H1 (cell line): ENCODE data around the gene RHBDD2. TPM values are rescaled to one million over a fixed set of nuclear protein-coding genes. Genes with fewer than 3 reads are reported as not detected.

Source experiments
- CTCF ChIA-PET: fragments of 300-600 bp; sonication (Branson Sonifier 250); formaldehyde crosslinking; loops from one replicate; lab custom pipeline; 2021; ENCODE audit not compliant: partially characterized antibody; lab: Charles Lee
- POLR2A ChIA-PET: fragments of 300-600 bp; sonication (Branson Sonifier 250); formaldehyde crosslinking; loops from one replicate; lab custom pipeline; 2021; ENCODE audit warnings: inconsistent platforms; ENCODE audit not compliant: partially characterized antibody; lab: Charles Lee
- DNase-seq, 2 experiments: peaks; one replicate each; pipeline versions ENCODE4 v3.0.0 to v3.0.0-alpha.2; 2010 to 2022; ENCODE audit warnings: low spot score in 2 of 2, low read depth in 1 of 2, mixed read lengths in 1 of 2
- FAIRE-seq: peaks from 2 replicates; lab custom pipeline; 2011; peaks lifted over from hg19 to GRCh38; lab: Jason Lieb, UNC
- H2AFZ ChIP-seq: 2 replicates; pipeline ENCODE4 v1.8.1; 2012; ENCODE audit warnings: low read length, inconsistent platforms
- H2AK5ac ChIP-seq: 2 replicates; pipeline ENCODE4 v1.6.1; 2013; ENCODE audit warnings: low read depth, low read length
- H2BK120ac ChIP-seq: replicated peaks from 2 replicates; pipeline ENCODE3; 2013; ENCODE audit warnings: low read depth, low read length, inconsistent platforms
- H2BK12ac ChIP-seq: 2 replicates; pipeline ENCODE4 v1.6.1; 2013; ENCODE audit warnings: low read depth, low read length
- H2BK15ac ChIP-seq: 2 replicates; pipeline ENCODE4 v1.6.1; 2013; ENCODE audit warnings: low read length
- H2BK20ac ChIP-seq: 2 replicates; pipeline ENCODE4 v1.6.1; 2013; ENCODE audit warnings: low read length
- H2BK5ac ChIP-seq: 2 replicates; pipeline ENCODE4 v1.6.1; 2013; ENCODE audit warnings: low read depth, low read length
- H3K14ac ChIP-seq: 2 replicates; pipeline ENCODE4 v1.6.1; 2013; ENCODE audit warnings: inconsistent platforms; ENCODE audit not compliant: insufficient read length
- H3K18ac ChIP-seq: 2 replicates; pipeline ENCODE4 v1.6.1; 2013; ENCODE audit warnings: low read length; ENCODE audit errors: extremely low read depth
- H3K23ac ChIP-seq: 2 replicates; pipeline ENCODE4 v1.6.1; 2013; ENCODE audit warnings: inconsistent platforms; ENCODE audit not compliant: insufficient read length
- H3K23me2 ChIP-seq: 2 replicates; pipeline ENCODE4 v1.6.1; 2013; ENCODE audit warnings: low read depth, low read length
- H3K27ac ChIP-seq: 2 replicates; pipeline ENCODE4 v1.6.1; 2011; ENCODE audit warnings: low read depth, low read length, inconsistent platforms
- H3K27me3 ChIP-seq, 4 experiments: replicated peaks in 1 of 4; 1 replicate in 1 of 4; 2 replicates in 3 of 4; pipeline versions ENCODE4 v1.6.1 to v1.8.1; 2011 to 2013; ENCODE audit warnings: low read length in 3 of 4, mild to moderate bottlenecking in 3 of 4, inconsistent platforms in 2 of 4, mixed read lengths in 2 of 4, moderate library complexity in 1 of 4; ENCODE audit not compliant: control insufficient read depth in 3 of 4, insufficient read depth in 3 of 4; ENCODE audit errors: extremely low read depth in 1 of 4
- H3K36me3 ChIP-seq, 4 experiments: 2 replicates each; pipeline versions ENCODE4 v1.6.1 to v1.8.1; 2011 to 2013; ENCODE audit warnings: mild to moderate bottlenecking in 4 of 4, low read length in 3 of 4, moderate library complexity in 2 of 4, control low read depth in 1 of 4, inconsistent platforms in 1 of 4; ENCODE audit not compliant: insufficient read depth in 4 of 4, control insufficient read depth in 2 of 4
- H3K4ac ChIP-seq: replicated peaks from 2 replicates; pipeline ENCODE3; 2013; ENCODE audit warnings: low read length, low read depth, mixed read lengths, inconsistent platforms; ENCODE audit not compliant: insufficient read length
- H3K4me1 ChIP-seq, 4 experiments: replicated peaks in 1 of 4; 1 replicate in 1 of 4; 2 replicates in 3 of 4; pipeline versions ENCODE4 v1.6.1 to v1.8.1; 2011 to 2013; ENCODE audit warnings: low read length in 3 of 4, inconsistent platforms in 2 of 4, mixed read lengths in 1 of 4; ENCODE audit not compliant: insufficient read depth in 4 of 4, control insufficient read depth in 3 of 4
- H3K4me2 ChIP-seq, 2 experiments: 2 replicates each; pipeline versions ENCODE4 v1.6.1 to v1.8.1; 2011 to 2013; ENCODE audit warnings: low read depth in 2 of 2, low read length in 2 of 2, control low read depth in 1 of 2, inconsistent platforms in 1 of 2, mild to moderate bottlenecking in 1 of 2; ENCODE audit not compliant: insufficient read depth in 1 of 2
- H3K4me3 ChIP-seq, 4 experiments: fragments of 200-600, 300-600 bp in 1 of 4; sonication (generic), shearing (Covaris generic), sonication (Bioruptor Twin) in 1 of 4; 2 replicates each; pipeline versions ENCODE4 v1.5.1 to v1.8.1; 2011 to 2016; ENCODE audit warnings: low read length in 4 of 4, low read depth in 3 of 4, control low read depth in 2 of 4, inconsistent platforms in 2 of 4, mild to moderate bottlenecking in 2 of 4, mixed read lengths in 1 of 4, moderate library complexity in 1 of 4; ENCODE audit not compliant: insufficient read depth in 2 of 4; ENCODE audit errors: extremely low read depth in 1 of 4
- H3K56ac ChIP-seq: replicated peaks from 2 replicates; pipeline ENCODE3; 2013; ENCODE audit warnings: low read depth, mild to moderate bottlenecking, mixed read lengths, low read length, inconsistent platforms; ENCODE audit not compliant: insufficient read length
- H3K79me1 ChIP-seq: 2 replicates; pipeline ENCODE4 v1.6.1; 2013; ENCODE audit warnings: low read depth, low read length, control low read depth
- H3K79me2 ChIP-seq, 2 experiments: 2 replicates each; pipeline versions ENCODE4 v1.6.1 to v1.8.1; 2012 to 2013; ENCODE audit warnings: low read length in 2 of 2, mild to moderate bottlenecking in 2 of 2, inconsistent platforms in 1 of 2; ENCODE audit not compliant: insufficient read depth in 2 of 2, control insufficient read depth in 1 of 2
- H3K9ac ChIP-seq, 4 experiments: replicated peaks in 1 of 4; 1 replicate in 1 of 4; 2 replicates in 3 of 4; pipeline versions ENCODE4 v1.6.1 to v1.8.1; 2011 to 2013; ENCODE audit warnings: low read depth in 3 of 4, low read length in 3 of 4, control low read depth in 2 of 4, mild to moderate bottlenecking in 2 of 4, moderate library complexity in 2 of 4, inconsistent platforms in 1 of 4; ENCODE audit errors: extremely low read depth in 1 of 4
- H3K9me3 ChIP-seq, 2 experiments: 2 replicates each; pipeline versions ENCODE4 v1.6.1 to v1.8.1; 2012 to 2013; ENCODE audit warnings: mild to moderate bottlenecking in 2 of 2, moderate library complexity in 2 of 2, control low read depth in 1 of 2, inconsistent platforms in 1 of 2, low read depth in 1 of 2, low read length in 1 of 2, mixed read lengths in 1 of 2; ENCODE audit not compliant: insufficient read depth in 2 of 2
- H4K20me1 ChIP-seq, 2 experiments: replicated peaks in 1 of 2; 2 replicates each; pipeline versions ENCODE3 to v1.8.1; 2011 to 2013; ENCODE audit warnings: inconsistent platforms in 2 of 2, low read length in 2 of 2, mild to moderate bottlenecking in 1 of 2; ENCODE audit not compliant: insufficient read depth in 2 of 2, control insufficient read depth in 1 of 2
- H4K5ac ChIP-seq: 2 replicates; pipeline ENCODE4 v1.6.1; 2013; ENCODE audit warnings: low read length, low read depth, mixed read lengths, inconsistent platforms; ENCODE audit not compliant: insufficient read length
- H4K8ac ChIP-seq: 2 replicates; pipeline ENCODE4 v1.8.0; 2013; ENCODE audit warnings: mild to moderate bottlenecking, moderate library complexity, low read length, inconsistent platforms; ENCODE audit not compliant: insufficient read depth; ENCODE audit errors: extremely low read depth
- H4K91ac ChIP-seq: replicated peaks from 2 replicates; pipeline ENCODE3; 2013; ENCODE audit warnings: low read length, mixed read lengths, inconsistent platforms; ENCODE audit not compliant: insufficient read length
- CHD1 ChIP-seq: IDR thresholded peaks from 2 replicates; pipeline ENCODE4 v1.6.1; 2012; ENCODE audit warnings: low read depth, low read length, improper control_type of control experiment
- CREB1 ChIP-seq: IDR thresholded peaks from 2 replicates; pipeline ENCODE4 v1.6.1; 2012; ENCODE audit warnings: inconsistent platforms
- EGR1 ChIP-seq: IDR thresholded peaks from 2 replicates; pipeline ENCODE4 v1.6.1; 2011; ENCODE audit warnings: low read depth, low read length, borderline replicate concordance
- HDAC6 ChIP-seq: IDR thresholded peaks from one replicate; pipeline ENCODE4 v1.7.1; 2012; ENCODE audit warnings: low read depth, mild to moderate bottlenecking, inconsistent platforms, low read length, moderate library complexity
- RAD21 ChIP-seq, 2 experiments: IDR thresholded peaks in 1 of 2; conservative IDR thresholded peaks in 1 of 2; 2 replicates each; pipeline ENCODE4 v1.6.1; 2011; ENCODE audit warnings: low read depth in 2 of 2, low read length in 2 of 2, improper control_type of control experiment in 1 of 2, inconsistent platforms in 1 of 2, mild to moderate bottlenecking in 1 of 2, moderate library complexity in 1 of 2
- SP4 ChIP-seq: IDR thresholded peaks from 2 replicates; pipeline ENCODE4 v1.6.1; 2012; ENCODE audit warnings: low read length, inconsistent platforms
- SUZ12 ChIP-seq: fragments of 200-600 bp; sonication (generic); IDR thresholded peaks from 2 replicates; pipeline ENCODE4 v1.6.1; 2012; ENCODE audit warnings: mild to moderate bottlenecking, inconsistent platforms, low read length, moderate library complexity, mixed read lengths
- TEAD4 ChIP-seq: IDR thresholded peaks from 2 replicates; pipeline ENCODE4 v1.6.1; 2012; ENCODE audit warnings: low read depth, low read length, inconsistent platforms, mixed read lengths
- ZNF274 ChIP-seq: IDR thresholded peaks from 2 replicates; pipeline ENCODE4 v1.7.0; 2012; ENCODE audit warnings: low read length, borderline replicate concordance; ENCODE audit errors: extremely low read depth
- WGBS, 2 experiments: shearing (Covaris generic) in 1 of 2; methylation state at CpG; one replicate each; pipeline versions ENCODE4 v1.1.6 to v1.1.7; 2013 to 2015; ENCODE audit warnings: low lambda C conversion rate in 2 of 2, mixed read lengths in 2 of 2, inconsistent platforms in 1 of 2, low coverage in 1 of 2, missing lambda C conversion rate in 1 of 2; ENCODE audit not compliant: insufficient replicate concordance in 2 of 2, insufficient coverage in 1 of 2, insufficient read length in 1 of 2; ENCODE audit errors: extremely low coverage in 1 of 2, missing lambda C conversion rate in 1 of 2; 5-methylcytosine and 5-hydroxymethylcytosine counted together
- polyA plus RNA-seq, 7 experiments: library from polyadenylated mRNA; depleted of rRNA in 3 of 7; stranded (reverse) in 5 of 7; unstranded in 2 of 7; fragments of >200 nt in 5 of 7; fragments of 200-250 nt in 2 of 7; gene quantifications; 1 replicate in 5 of 7; 2 replicates in 1 of 7; 4 replicates in 1 of 7; pipeline versions ENCODE4 v1.2.1 to v1.2.3, GENCODE V29; 2011 to 2013; ENCODE audit warnings: missing spikeins in 2 of 7, mixed read lengths in 2 of 7
- total RNA-seq: library from RNA; stranded (reverse); fragmentation: NEBNext Ultra II Directional; extraction: Animal tissue kit (Norgen Biotek cat#: 25700); gene quantifications from 2 replicates; pipeline ENCODE4 v1.2.1, GENCODE V29; 2021
- TF ChIP-seq, protein P1 (sequence below): IDR thresholded peaks from 2 replicates; pipeline ENCODE4 v1.6.1; 2012; ENCODE audit warnings: inconsistent platforms
- TF ChIP-seq, protein P2 (sequence below): IDR thresholded peaks from 2 replicates; pipeline ENCODE4 v1.6.1; 2011; ENCODE audit warnings: low read depth, mild to moderate bottlenecking, low read length; ENCODE audit not compliant: insufficient read depth

RHBDD2 gene
- total and polyA plus RNA-seq, 2 of the 8 experiments (the other 6 are each of a cell fraction or from before 2014, with no cell fraction given), result 28.3 to 65.5 TPM

- no peak overlapping the region for H3K56ac ChIP-seq
- no peak overlapping the region for H3K4me3 ChIP-seq
- H4K91ac ChIP-seq, result no peak overlapping the region
- H3K18ac ChIP-seq, result no peak overlapping the region
- H2BK5ac ChIP-seq, result no peak overlapping the region
- H3K23me2 ChIP-seq, result no peaks in the 10 kb centered on the region
- ChIA-PET POLR2A (interaction anchor here (0.9 to 1.5 kb wide), 7 partner anchors 9 to 80 kb away, joined by 3 to 6 read pairs (median 4); partner anchors contain the start of gene POR), CTCF (interaction anchor here (1.0 kb wide), 1 partner anchor 10 kb away, joined by 4 read pairs; no protein-coding TSS in a partner anchor)
- no peaks in the 10 kb centered on the region for H3K27me3 ChIP-seq
- no peak for FAIRE-seq
- no peak overlapping the region for H2BK15ac ChIP-seq
- peaks cover 2 to 13% of the 10 kb centered on the region in 2 experiments for H4K20me1 ChIP-seq
- no peak overlapping the region for H2BK120ac ChIP-seq
- H2BK12ac ChIP-seq, result no peak overlapping the region
- no peak overlapping the region for H3K23ac ChIP-seq
- no peak overlapping the region; a peak in 1 of 7 replicates for H3K9ac ChIP-seq
- no peak for DNase-seq
- H3K4ac ChIP-seq, result no peak overlapping the region
- no peak overlapping the region for H3K14ac ChIP-seq
- no peaks in the 10 kb centered on the region for H3K9me3 ChIP-seq
- no peaks in the 10 kb centered on the region for H3K79me1 ChIP-seq
- no peak overlapping the region for H2AK5ac ChIP-seq
- no peak overlapping the region for H2AFZ ChIP-seq
- H3K27ac ChIP-seq, result no peak overlapping the region
- no peak overlapping the region for H3K4me2 ChIP-seq
- H2BK20ac ChIP-seq, result 0 out of 2 replicates have a peak overlapping the region, but pooled peaks have one; percentile 18
- no peak overlapping the region for H4K8ac ChIP-seq
- peaks cover 0 to 7% (median 6%) of the 10 kb centered on the region in 4 experiments; a peak in 3 of 8 replicates for H3K36me3 ChIP-seq
- peaks cover 0 to 5% (median 3%) of the 10 kb centered on the region in 4 experiments; a peak in 4 of 7 replicates for H3K4me1 ChIP-seq
- no peak overlapping the region for H4K5ac ChIP-seq
- no peaks in the 10 kb centered on the region for H3K79me2 ChIP-seq
- WGBS, 2 experiments, result 87% methylated on average over 14 of the region's 15 CpGs; no CpG with 5 or more reads in 1 of the 2 experiments
- no peak for TF ChIP-seq TEAD4
- TF ChIP-seq SUZ12, result no peak
- TF ChIP-seq, protein P1, sequence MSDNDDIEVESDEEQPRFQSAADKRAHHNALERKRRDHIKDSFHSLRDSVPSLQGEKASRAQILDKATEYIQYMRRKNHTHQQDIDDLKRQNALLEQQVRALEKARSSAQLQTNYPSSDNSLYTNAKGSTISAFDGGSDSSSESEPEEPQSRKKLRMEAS, result no peak
- no peak for TF ChIP-seq CHD1
- TF ChIP-seq ZNF274, result no peak
- TF ChIP-seq EGR1, result no peak
- no peak for TF ChIP-seq RAD21 (IDR thresholded peaks at IDR 0.05 in 1 of 2, conservative IDR thresholded peaks at IDR 0.05 in 1 of 2; ENCODE audit: low read depth in 2 of 2, low read length in 2 of 2)
- TF ChIP-seq HDAC6, result no peak
- TF ChIP-seq CREB1, result no peak
- TF ChIP-seq, protein P2, sequence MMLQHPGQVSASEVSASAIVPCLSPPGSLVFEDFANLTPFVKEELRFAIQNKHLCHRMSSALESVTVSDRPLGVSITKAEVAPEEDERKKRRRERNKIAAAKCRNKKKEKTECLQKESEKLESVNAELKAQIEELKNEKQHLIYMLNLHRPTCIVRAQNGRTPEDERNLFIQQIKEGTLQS, result no peak
- TF ChIP-seq SP4, result no peak
Measured at GRCh38 chr7:75892634-75893272, 13.9 kb downstream of the RHBDD2 start.
